Endothelial cell of umbilical vein (primary cell): Measurements from ENCODE around the gene MAN1A2. TPM values are rescaled to one million over a fixed set of nuclear protein-coding genes. Genes with fewer than 3 reads are reported as not detected.

ENCODE experiments used
- BruUV-seq: library from RNA; stranded (reverse); fragments of 400-500 nt; replicated peaks from 2 replicates; lab custom pipeline; 2021; lab: Mats Ljungman, UMichigan
- CTCF ChIA-PET: fragments of 300-600, 350-600 bp; sonication (Branson Sonifier 250); formaldehyde crosslinking; loops from one replicate; lab custom pipeline; 2021; ENCODE audit warnings: antibody characterized with exemption, inconsistent platforms; lab: Charles Lee
- POLR2A ChIA-PET: fragments of 300-600, 350-600 bp; sonication (Branson Sonifier 250); formaldehyde crosslinking; loops from one replicate; lab custom pipeline; 2021; ENCODE audit warnings: antibody characterized with exemption, inconsistent platforms; lab: Charles Lee
- DNase-seq: peaks from one replicate; pipeline ENCODE4 v3.0.0-alpha.2; 2011; ENCODE audit warnings: low read depth, low spot score
- FAIRE-seq: peaks from 2 replicates; lab custom pipeline; 2011; peaks lifted over from hg19 to GRCh38; lab: Jason Lieb, UNC
- H2AFZ ChIP-seq: 2 replicates; pipeline ENCODE4 v1.6.0; 2012; ENCODE audit warnings: low read depth, low read length, control low read depth, inconsistent platforms
- H3K27ac ChIP-seq: 2 replicates; pipeline ENCODE4 v1.5.1; 2011; ENCODE audit warnings: low read depth, mild to moderate bottlenecking, control low read depth, low read length, moderate library complexity; ENCODE audit not compliant: insufficient read depth
- H3K27me3 ChIP-seq, 2 experiments: 2 replicates each; pipeline versions ENCODE4 v1.6.0 to v1.6.1; 2011; ENCODE audit warnings: low read length in 2 of 2, mixed read lengths in 1 of 2; ENCODE audit not compliant: control insufficient read depth in 2 of 2, insufficient read depth in 2 of 2
- H3K36me3 ChIP-seq, 2 experiments: 2 replicates in 1 of 2; 3 replicates in 1 of 2; pipeline ENCODE4 v1.5.1; 2011; ENCODE audit warnings: low read length in 2 of 2, mild to moderate bottlenecking in 1 of 2, moderate library complexity in 1 of 2; ENCODE audit not compliant: control insufficient read depth in 2 of 2, insufficient read depth in 2 of 2; ENCODE audit errors: extremely low read depth in 1 of 2
- H3K4me1 ChIP-seq: 3 replicates; pipeline ENCODE4 v1.5.1; 2011; ENCODE audit warnings: mild to moderate bottlenecking, low read length; ENCODE audit not compliant: control insufficient read depth, insufficient read depth; ENCODE audit errors: extremely low read depth
- H3K4me2 ChIP-seq: 2 replicates; pipeline ENCODE4 v1.6.1; 2011; ENCODE audit warnings: low read length, control low read depth, mixed read lengths; ENCODE audit not compliant: insufficient read depth
- H3K4me3 ChIP-seq, 3 experiments: fragments of 200-600 bp in 1 of 3; sonication (generic), shearing (Covaris generic) in 1 of 3; replicated peaks in 1 of 3; 2 replicates each; pipeline ENCODE4 v1.5.1; 2011 to 2016; ENCODE audit warnings: control low read depth in 3 of 3, low read length in 3 of 3, mild to moderate bottlenecking in 2 of 3, inconsistent platforms in 1 of 3, low read depth in 1 of 3, moderate library complexity in 1 of 3; ENCODE audit not compliant: insufficient read depth in 1 of 3
- H3K79me2 ChIP-seq: 2 replicates; pipeline ENCODE4 v1.6.0; 2012; ENCODE audit warnings: low read length, inconsistent platforms; ENCODE audit not compliant: control insufficient read depth, insufficient read depth
- H3K9ac ChIP-seq: replicated peaks from 2 replicates; pipeline ENCODE3; 2011; ENCODE audit warnings: low read length, control low read depth; ENCODE audit not compliant: insufficient read depth; ENCODE audit errors: extremely low read depth
- H3K9me1 ChIP-seq: replicated peaks from 3 replicates; pipeline ENCODE4 v1.6.0; 2011; ENCODE audit warnings: mild to moderate bottlenecking, low read length; ENCODE audit not compliant: control insufficient read depth, insufficient read depth; ENCODE audit errors: extremely low read depth
- H3K9me3 ChIP-seq: replicated peaks from 2 replicates; pipeline ENCODE4 v1.5.1; 2012; ENCODE audit warnings: low read length, inconsistent platforms; ENCODE audit not compliant: control insufficient read depth, insufficient read depth
- H4K20me1 ChIP-seq: replicated peaks from 2 replicates; pipeline ENCODE3; 2011; ENCODE audit warnings: mild to moderate bottlenecking, low read length; ENCODE audit not compliant: control insufficient read depth, insufficient read depth; ENCODE audit errors: extremely low read depth
- FOS ChIP-seq: IDR thresholded peaks from 2 replicates; pipeline ENCODE4 v1.6.1; 2011; ENCODE audit warnings: mild to moderate bottlenecking, low read length, moderate library complexity, borderline replicate concordance; ENCODE audit not compliant: insufficient read depth
- GATA2 ChIP-seq: IDR thresholded peaks from 2 replicates; pipeline ENCODE4 v1.7.0; 2011; ENCODE audit warnings: low read depth, mild to moderate bottlenecking, moderate library complexity, mixed read lengths, low read length; ENCODE audit not compliant: insufficient read length, insufficient read depth
- JUN ChIP-seq: IDR thresholded peaks from 2 replicates; pipeline ENCODE4 v1.6.1; 2011; ENCODE audit warnings: borderline replicate concordance, low read depth; ENCODE audit not compliant: insufficient read length, insufficient read depth
- MYC ChIP-seq: IDR thresholded peaks from one replicate; pipeline ENCODE4 v1.6.1; 2011; ENCODE audit warnings: mild to moderate bottlenecking, low read depth, low read length
- dilution Hi-C: fragments of 300-500 bp; cut with MboI; formaldehyde crosslinking; loops from one replicate; pipeline ENCODE4 v1.15.0; 2019; ENCODE audit warnings: low sequenced_read_pairs; ENCODE audit not compliant: extremely low pct_ligation_motif_present
- intact Hi-C: fragments of 100-400 bp; cut with micrococcal nuclease; formaldehyde crosslinking; loops from one replicate; pipeline ENCODE4 v1.10.0; 2022
- polyA plus RNA-seq, 4 experiments: library from polyadenylated mRNA; depleted of rRNA in 3 of 4; stranded (reverse) in 3 of 4; unstranded in 1 of 4; fragments of >200 nt; gene quantifications; 2 replicates each; pipeline versions ENCODE4 v1.2.1 to v1.2.3, GENCODE V29; 2011 to 2012; ENCODE audit warnings: missing spikeins in 1 of 4
- total RNA-seq: library from RNA; stranded (reverse); gene quantifications from 2 replicates; pipeline ENCODE4 v1.2.3, GENCODE V29; 2021
- TF ChIP-seq, protein P1 (sequence below): IDR thresholded peaks from 2 replicates; pipeline ENCODE4 v1.6.1; 2011; ENCODE audit not compliant: insufficient read depth, insufficient read length
- TF ChIP-seq, protein P2 (sequence below), 2 donors: IDR thresholded peaks; 1 replicate in 1 of 2; 2 replicates in 1 of 2; pipeline ENCODE4 v1.5.1; 2011; ENCODE audit warnings: low read length in 2 of 2, mild to moderate bottlenecking in 2 of 2, moderate library complexity in 2 of 2, control low read depth in 1 of 2, inconsistent platforms in 1 of 2, low read depth in 1 of 2; ENCODE audit not compliant: insufficient read depth in 1 of 2; ENCODE audit errors: extremely low read depth in 1 of 2

The MAN1A2 gene
- total and polyA plus RNA-seq, 2 donors (not counting 3 experiments of a cell fraction or from before 2014, with no cell fraction given): 13.5 to 36.2 TPM

DNA sequence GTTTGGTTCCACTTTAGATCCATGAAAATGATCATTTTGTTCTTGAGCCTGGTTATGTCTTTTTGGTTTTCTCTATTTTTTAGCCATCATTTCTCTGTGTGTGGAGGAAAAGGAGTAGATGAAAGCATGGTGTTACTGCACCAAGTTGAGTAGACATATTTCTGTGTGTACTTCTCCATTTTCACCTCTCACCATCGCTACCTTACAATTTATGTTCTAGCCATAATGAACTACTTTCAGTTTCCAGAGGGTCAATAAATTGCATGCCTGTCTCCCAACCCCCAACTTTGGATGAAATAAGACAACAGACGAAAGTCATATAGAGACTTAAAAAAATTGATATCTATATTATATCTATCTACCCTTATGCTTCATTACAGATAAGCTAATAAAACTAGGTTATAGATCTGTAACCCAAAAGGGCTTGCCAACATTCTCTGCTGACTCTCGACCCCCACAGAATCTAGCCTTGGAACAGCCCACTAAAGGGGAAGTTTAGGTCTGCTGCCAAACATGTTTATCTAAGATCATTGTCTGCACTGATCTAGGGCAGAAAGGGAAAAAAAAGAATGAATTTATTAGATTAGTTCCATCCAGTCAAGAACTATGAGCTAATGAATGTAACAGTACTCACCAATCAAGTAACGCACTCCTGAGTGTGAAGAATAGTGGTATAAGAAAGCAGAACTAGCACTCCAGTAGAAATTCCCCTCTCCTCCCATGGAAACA lies 7.5 kb upstream of the MAN1A2 start:
- TF ChIP-seq GATA2 (no peak), MYC (no peak), FOS (no peak), JUN (no peak)
- TF ChIP-seq, protein P1, sequence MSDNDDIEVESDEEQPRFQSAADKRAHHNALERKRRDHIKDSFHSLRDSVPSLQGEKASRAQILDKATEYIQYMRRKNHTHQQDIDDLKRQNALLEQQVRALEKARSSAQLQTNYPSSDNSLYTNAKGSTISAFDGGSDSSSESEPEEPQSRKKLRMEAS: no peak
- TF ChIP-seq, protein P2, sequence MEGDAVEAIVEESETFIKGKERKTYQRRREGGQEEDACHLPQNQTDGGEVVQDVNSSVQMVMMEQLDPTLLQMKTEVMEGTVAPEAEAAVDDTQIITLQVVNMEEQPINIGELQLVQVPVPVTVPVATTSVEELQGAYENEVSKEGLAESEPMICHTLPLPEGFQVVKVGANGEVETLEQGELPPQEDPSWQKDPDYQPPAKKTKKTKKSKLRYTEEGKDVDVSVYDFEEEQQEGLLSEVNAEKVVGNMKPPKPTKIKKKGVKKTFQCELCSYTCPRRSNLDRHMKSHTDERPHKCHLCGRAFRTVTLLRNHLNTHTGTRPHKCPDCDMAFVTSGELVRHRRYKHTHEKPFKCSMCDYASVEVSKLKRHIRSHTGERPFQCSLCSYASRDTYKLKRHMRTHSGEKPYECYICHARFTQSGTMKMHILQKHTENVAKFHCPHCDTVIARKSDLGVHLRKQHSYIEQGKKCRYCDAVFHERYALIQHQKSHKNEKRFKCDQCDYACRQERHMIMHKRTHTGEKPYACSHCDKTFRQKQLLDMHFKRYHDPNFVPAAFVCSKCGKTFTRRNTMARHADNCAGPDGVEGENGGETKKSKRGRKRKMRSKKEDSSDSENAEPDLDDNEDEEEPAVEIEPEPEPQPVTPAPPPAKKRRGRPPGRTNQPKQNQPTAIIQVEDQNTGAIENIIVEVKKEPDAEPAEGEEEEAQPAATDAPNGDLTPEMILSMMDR (IDR thresholded peaks at IDR 0.05; ENCODE audit: extremely low read depth in 1 of 2, insufficient read depth in 1 of 2, low read depth in 1 of 2, low read length in 2 of 2): no peak
- intact Hi-C loops: loop anchor here (10.0 kb wide), 2 partner anchors 295 to 575 kb away; partner anchors contain the start of gene TTF2
- Histone ChIP-seq H3K27me3 (peaks cover 0 to 2% of the 10 kb centered on the region in 2 experiments), H3K4me2 (no peak overlapping the region), H4K20me1 (no peaks in the 10 kb centered on the region), H3K79me2 (no peaks in the 10 kb centered on the region), H3K9me3 (no peaks in the 10 kb centered on the region), H3K9me1 (no peaks in the 10 kb centered on the region), H3K4me1 (no peaks in the 10 kb centered on the region), H3K9ac (no peak overlapping the region), H3K36me3 (no peaks in the 10 kb centered on the region), H3K4me3 (no peak overlapping the region), H2AFZ (no peak overlapping the region), H3K27ac (no peak overlapping the region)
- ChIA-PET POLR2A (no interaction called here), CTCF (no interaction called here)
- FAIRE-seq (no peak), DNase-seq (no peak)
- dilution Hi-C loops: no loop called here
- BruUV-seq: no TSS peak
